CD4-positive, alpha-beta T cell treated with Interleukin-2 at 100 ng/mL for 4 hours (primary cell): Measurements from ENCODE around the gene SMIM31.

Experiments
- DNase-seq: peaks from one replicate; pipeline ENCODE4 v3.0.0-alpha.2; 2020; ENCODE audit warnings: low spot score

SMIM31 gene

GRCh38 chr4:164789047-164789446 is 35.1 kb downstream of the SMIM31 start:
- no peak for DNase-seq

- DNase-seq = no peak
These were observed 36.3 kb downstream of the SMIM31 start for GRCh38 chr4:164790249-164790648.

- DNase-seq = no peak
These were observed 45.5 kb downstream of the SMIM31 start for GRCh38 chr4:164799410-164799809.

- DNase-seq = no peak
These were observed 46.9 kb downstream of the SMIM31 start for GRCh38 chr4:164800786-164801185.

GRCh38 chr4:164802301-164802901 is 48.5 kb downstream of the SMIM31 start:
- DNase-seq = no peak

GRCh38 chr4:164803702-164804101 is 49.8 kb downstream of the SMIM31 start:
- no peak for DNase-seq

- no peak for DNase-seq
These were observed 53.7 kb downstream of the SMIM31 start for GRCh38 chr4:164807611-164808010.

GRCh38 chr4:164813554-164813953 is 59.6 kb downstream of the SMIM31 start:
- DNase-seq = no peak

GRCh38 chr4:164815711-164816110 is 61.8 kb downstream of the SMIM31 start:
- DNase-seq = no peak

- DNase-seq = no peak
These were observed 65.4 kb downstream of the SMIM31 start for GRCh38 chr4:164819366-164819765.

GRCh38 chr4:164821711-164822110 is 67.8 kb downstream of the SMIM31 start:
- no peak for DNase-seq

- no peak for DNase-seq
These were observed 70.7 kb downstream of the SMIM31 start for GRCh38 chr4:164824581-164824980.

GRCh38 chr4:164828955-164829354 is 75.0 kb downstream of the SMIM31 start:
- DNase-seq = no peak

- no peak for DNase-seq
These were observed 92.6 kb downstream of the SMIM31 start for GRCh38 chr4:164846566-164846965.

- DNase-seq = no peak
These were observed 93.1 kb downstream of the SMIM31 start for GRCh38 chr4:164847016-164847415.

GRCh38 chr4:164847967-164848649 is 94.2 kb downstream of the SMIM31 start:
- DNase-seq = no peak
